Mucosa of gallbladder (tissue), 1 donor: Measurements from ENCODE around the gene AKR1B15. TPM values are rescaled to one million over a fixed set of nuclear protein-coding genes. Genes with fewer than 3 reads are reported as not detected.
A peak's percentile ranks its signal among the peaks of the same experiment; 100 is the strongest.
"Not testable (repeated sequence)": the region's sequence is repeated elsewhere in the genome, so short reads cannot be mapped to it uniquely, and the experiment has no call there.

Experiments
- DNase-seq: peaks from one replicate; pipeline ENCODE4 v3.0.0-alpha.2; 2020; ENCODE audit warnings: low spot score
- total RNA-seq: library from RNA; stranded (reverse); gene quantifications from one replicate; pipeline ENCODE4 v1.2.1, GENCODE V29; 2021
- donor health status: DM: no; HTN: no; CAD: no.

The AKR1B15 gene
- 43.2 TPM for total RNA-seq

- no peak for DNase-seq
Observed at GRCh38 chr7:134548877-134549276, at the start of gene AKR1B15. TSS of gene AKR1B15 (plus strand) at chr7:134549110. CDS start at chr7:134564620, 15,510 bp downstream.

- no peak for DNase-seq
Observed at GRCh38 chr7:134500406-134500805, 48.5 kb upstream of the AKR1B15 start.

- no peak for DNase-seq
Observed at GRCh38 chr7:134500982-134501381, 47.9 kb upstream of the AKR1B15 start.

- peak; percentile 65 for DNase-seq
Observed at GRCh38 chr7:134502463-134503371, 46.2 kb upstream of the AKR1B15 start.

- no peak for DNase-seq
Observed at GRCh38 chr7:134504660-134505164, 44.2 kb upstream of the AKR1B15 start.

- no peak for DNase-seq
Observed at GRCh38 chr7:134505856-134506255, 43.1 kb upstream of the AKR1B15 start.

GRCh38 chr7:134509010-134509409 is 39.9 kb upstream of the AKR1B15 start:
- no peak for DNase-seq

- DNase-seq, result no peak
Observed at GRCh38 chr7:134510646-134511045, 38.3 kb upstream of the AKR1B15 start.

GRCh38 chr7:134512271-134512670 is 36.6 kb upstream of the AKR1B15 start:
- no peak for DNase-seq

- DNase-seq, result no peak
Observed at GRCh38 chr7:134513169-134513752, 35.6 kb upstream of the AKR1B15 start.

GRCh38 chr7:134514106-134514505 is 34.8 kb upstream of the AKR1B15 start:
- no peak for DNase-seq

GRCh38 chr7:134514663-134515062 is 34.2 kb upstream of the AKR1B15 start:
- peak; percentile 42 for DNase-seq

GRCh38 chr7:134515569-134516468 is 33.1 kb upstream of the AKR1B15 start:
- DNase-seq, result no peak

- no peak for DNase-seq
Observed at GRCh38 chr7:134520130-134520529, 28.8 kb upstream of the AKR1B15 start.

- DNase-seq, result no peak
Observed at GRCh38 chr7:134522601-134523000, 26.3 kb upstream of the AKR1B15 start.

- DNase-seq, result not testable (repeated sequence)
Observed at GRCh38 chr7:134525449-134525848, 23.5 kb upstream of the AKR1B15 start.

- not testable (repeated sequence) for DNase-seq
Observed at GRCh38 chr7:134526552-134527248, 22.2 kb upstream of the AKR1B15 start.

GRCh38 chr7:134527979-134528371 is 20.9 kb upstream of the AKR1B15 start:
- DNase-seq, result no peak

GRCh38 chr7:134528749-134529148 is 20.2 kb upstream of the AKR1B15 start:
- no peak for DNase-seq

GRCh38 chr7:134530460-134530859 is 18.4 kb upstream of the AKR1B15 start:
- DNase-seq, result no peak
